Panc1 (cell line): ENCODE measurements around the gene B4GALT2. TPM values are rescaled to one million over a fixed set of nuclear protein-coding genes. Genes with fewer than 3 reads are reported as not detected.
A peak's percentile ranks its signal among the peaks of the same experiment; 100 is the strongest.

ENCODE experiments used
- ATAC-seq: fragments of 200-7000 bp; cut with Tn5 transposase; 2 replicates; pipeline ENCODE4 v1.9.1; 2020; ENCODE audit warnings: mild to moderate bottlenecking, moderate library complexity
- BruUV-seq: library from RNA; stranded (reverse); fragments of 400-500 nt; replicated peaks from 2 replicates; lab custom pipeline; 2021; lab: Mats Ljungman, UMichigan
- CTCF ChIA-PET: fragments of 300-600 bp; sonication (Branson Sonifier 250); formaldehyde crosslinking; loops from one replicate; lab custom pipeline; 2022; ENCODE audit warnings: antibody characterized with exemption; lab: Charles Lee
- POLR2A ChIA-PET: fragments of 300-600 bp; sonication (Branson Sonifier 250); formaldehyde crosslinking; loops from one replicate; lab custom pipeline; 2022; ENCODE audit warnings: antibody characterized with exemption; lab: Charles Lee
- DNase-seq: peaks from one replicate; pipeline ENCODE4 v3.0.0-alpha.2; 2010; ENCODE audit warnings: low read depth, low spot score
- H3K27ac ChIP-seq: 2 replicates; pipeline ENCODE4 v1.5.1; 2011; ENCODE audit warnings: mild to moderate bottlenecking, low read length, inconsistent platforms
- H3K27me3 ChIP-seq: fragments of 200-500 bp; sonication (Bioruptor generic); 2 replicates; pipeline ENCODE4 v1.6.0; 2014; ENCODE audit warnings: low read length, inconsistent platforms; ENCODE audit not compliant: control insufficient read depth, insufficient read depth
- H3K36me3 ChIP-seq: fragments of 200-500 bp; sonication (Bioruptor generic); 2 replicates; pipeline ENCODE4 v1.5.1; 2014; ENCODE audit warnings: inconsistent platforms, mild to moderate bottlenecking, low read length, moderate library complexity; ENCODE audit not compliant: control insufficient read depth, insufficient read depth
- H3K4me1 ChIP-seq: 2 replicates; pipeline ENCODE4 v1.5.1; 2011; ENCODE audit warnings: inconsistent platforms, mild to moderate bottlenecking, low read length, moderate library complexity; ENCODE audit not compliant: control insufficient read depth, insufficient read depth
- H3K4me3 ChIP-seq, 2 experiments: 2 replicates each; pipeline ENCODE4 v1.5.1; 2011 to 2012; ENCODE audit warnings: low read depth in 2 of 2, low read length in 2 of 2, mild to moderate bottlenecking in 2 of 2, inconsistent platforms in 1 of 2, moderate library complexity in 1 of 2
- H3K9me3 ChIP-seq: fragments of 200-500 bp; sonication (Bioruptor generic); 2 replicates; pipeline ENCODE4 v1.5.1; 2014; ENCODE audit warnings: low read depth, mild to moderate bottlenecking, inconsistent platforms, low read length, moderate library complexity; ENCODE audit not compliant: control insufficient read depth, insufficient read depth
- CTCF ChIP-seq: fragments of 450-650 bp; IDR thresholded peaks from 2 replicates; pipeline ENCODE4 v1.5.1; 2017; ENCODE audit warnings: mild to moderate bottlenecking
- POLR2AphosphoS5 ChIP-seq: IDR thresholded peaks from 2 replicates; pipeline ENCODE4 v1.6.1; 2012; ENCODE audit warnings: mild to moderate bottlenecking, low read depth, low read length, moderate library complexity
- SIN3A ChIP-seq: IDR thresholded peaks from 2 replicates; pipeline ENCODE4 v1.6.1; 2012; ENCODE audit warnings: low read depth, mild to moderate bottlenecking, low read length, moderate library complexity, borderline replicate concordance; ENCODE audit not compliant: insufficient read depth
- TCF7L2 ChIP-seq: IDR thresholded peaks from 2 replicates; pipeline ENCODE4 v1.6.1; 2011; ENCODE audit warnings: mild to moderate bottlenecking, low read depth, low read length, inconsistent platforms
- in situ Hi-C: cut with HindIII; loops from 2 replicates; pipeline ENCODE4 v1.10.0; 2016; ENCODE audit warnings: low sequenced_read_pairs, low pct_unique_long_range_greater_than_20kb
- intact Hi-C: fragments of 100-400 bp; cut with micrococcal nuclease; formaldehyde crosslinking; loops from one replicate; pipeline ENCODE4 v1.10.0; 2022; ENCODE audit not compliant: unreplicated experiment
- total RNA-seq: library from RNA; stranded (reverse); gene quantifications from one replicate; pipeline ENCODE4 v1.2.1, GENCODE V29; 2021; ENCODE audit not compliant: unreplicated experiment
- TF ChIP-seq, protein P1 (sequence below), 2 experiments: IDR thresholded peaks; 2 replicates each; pipeline ENCODE4 v1.6.1; 2011 to 2012; ENCODE audit warnings: low read depth in 2 of 2, control low read depth in 1 of 2, low read length in 1 of 2, mild to moderate bottlenecking in 1 of 2, moderate library complexity in 1 of 2; ENCODE audit not compliant: insufficient read depth in 1 of 2

The B4GALT2 gene
- total RNA-seq, 1 experiment from 2014 or later = 90.1 TPM

DNA sequence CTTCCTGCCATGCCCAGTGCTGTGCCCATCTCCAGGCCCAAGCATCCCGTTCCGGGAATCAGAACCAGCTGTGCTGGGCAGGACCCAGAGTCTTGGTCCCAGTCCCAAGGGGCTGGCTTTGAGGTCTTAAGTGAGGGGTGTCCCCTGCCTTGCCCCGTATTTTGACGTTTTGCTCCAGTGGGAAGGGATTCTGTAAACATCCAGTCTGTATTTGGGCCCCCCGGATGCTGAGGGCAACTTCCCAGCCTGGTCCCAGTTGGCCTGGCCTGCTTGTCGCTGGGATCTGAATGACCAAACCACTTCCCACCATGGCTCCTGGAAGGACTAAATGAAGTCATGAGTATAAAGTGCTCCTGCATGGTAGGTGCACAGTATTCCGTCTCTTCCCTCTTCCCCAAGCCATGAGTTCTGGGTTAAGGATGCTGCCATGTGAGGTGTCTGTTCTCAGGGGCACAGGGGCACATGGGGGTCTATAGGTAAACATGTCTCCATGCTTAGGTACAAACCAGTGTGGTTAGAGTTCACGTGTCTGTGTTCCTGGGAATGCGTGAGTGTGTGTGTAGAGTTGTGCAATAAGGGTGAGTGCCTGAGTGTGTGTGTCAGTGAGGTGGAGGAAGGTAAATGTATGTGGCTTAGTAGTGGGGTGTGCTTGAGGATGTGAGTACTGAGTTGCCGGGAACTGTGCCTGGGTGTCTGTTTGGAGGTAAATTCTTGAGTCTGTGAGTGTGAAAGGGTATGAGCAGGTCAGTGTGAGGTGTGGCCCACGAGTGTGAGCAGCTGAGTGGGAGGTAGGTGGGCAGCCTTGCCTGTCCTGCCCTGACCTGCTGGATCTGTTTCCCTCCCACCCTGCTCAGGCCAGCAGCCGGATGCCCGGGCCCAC lies 1.5 kb downstream of the B4GALT2 start:
- Histone ChIP-seq H3K27me3 (no peaks in the 10 kb centered on the region), H3K27ac (peak overlapping the region; percentile 89), H3K36me3 (peaks cover 5% of the 10 kb centered on the region; the same call in 1 of the 2 replicates), H3K4me1 (peaks cover 35% of the 10 kb centered on the region), H3K4me3 (peak overlapping the region; percentile 63 to 75), H3K9me3 (no peaks in the 10 kb centered on the region)
- in situ Hi-C loops = no loop called here
- POLR2A ChIA-PET = no interaction called here
- BruUV-seq = no TSS peak
- ATAC-seq (no peak), DNase-seq (no peak)
- intact Hi-C loops = no loop called here
- TF ChIP-seq CTCF (no peak), TCF7L2 (no peak)
- CTCF ChIA-PET = no interaction called here

GRCh38 chr1:43981135-43981491 lies 2.1 kb downstream of the B4GALT2 start:
- no peaks in the 10 kb centered on the region for H3K27me3 ChIP-seq
- H3K36me3 ChIP-seq = peaks cover 6% of the 10 kb centered on the region; the same call in 1 of the 2 replicates
- ChIA-PET POLR2A (no interaction called here), CTCF (no interaction called here)
- no peak overlapping the region for H3K27ac ChIP-seq
- no peak for DNase-seq
- no peak for ATAC-seq
- H3K9me3 ChIP-seq = no peaks in the 10 kb centered on the region
- H3K4me3 ChIP-seq = no peak overlapping the region
- peaks cover 30% of the 10 kb centered on the region for H3K4me1 ChIP-seq
- no peak for TF ChIP-seq CTCF
- no peak for TF ChIP-seq POLR2AphosphoS5
- TF ChIP-seq TCF7L2 = no peak
- TF ChIP-seq, protein P1, sequence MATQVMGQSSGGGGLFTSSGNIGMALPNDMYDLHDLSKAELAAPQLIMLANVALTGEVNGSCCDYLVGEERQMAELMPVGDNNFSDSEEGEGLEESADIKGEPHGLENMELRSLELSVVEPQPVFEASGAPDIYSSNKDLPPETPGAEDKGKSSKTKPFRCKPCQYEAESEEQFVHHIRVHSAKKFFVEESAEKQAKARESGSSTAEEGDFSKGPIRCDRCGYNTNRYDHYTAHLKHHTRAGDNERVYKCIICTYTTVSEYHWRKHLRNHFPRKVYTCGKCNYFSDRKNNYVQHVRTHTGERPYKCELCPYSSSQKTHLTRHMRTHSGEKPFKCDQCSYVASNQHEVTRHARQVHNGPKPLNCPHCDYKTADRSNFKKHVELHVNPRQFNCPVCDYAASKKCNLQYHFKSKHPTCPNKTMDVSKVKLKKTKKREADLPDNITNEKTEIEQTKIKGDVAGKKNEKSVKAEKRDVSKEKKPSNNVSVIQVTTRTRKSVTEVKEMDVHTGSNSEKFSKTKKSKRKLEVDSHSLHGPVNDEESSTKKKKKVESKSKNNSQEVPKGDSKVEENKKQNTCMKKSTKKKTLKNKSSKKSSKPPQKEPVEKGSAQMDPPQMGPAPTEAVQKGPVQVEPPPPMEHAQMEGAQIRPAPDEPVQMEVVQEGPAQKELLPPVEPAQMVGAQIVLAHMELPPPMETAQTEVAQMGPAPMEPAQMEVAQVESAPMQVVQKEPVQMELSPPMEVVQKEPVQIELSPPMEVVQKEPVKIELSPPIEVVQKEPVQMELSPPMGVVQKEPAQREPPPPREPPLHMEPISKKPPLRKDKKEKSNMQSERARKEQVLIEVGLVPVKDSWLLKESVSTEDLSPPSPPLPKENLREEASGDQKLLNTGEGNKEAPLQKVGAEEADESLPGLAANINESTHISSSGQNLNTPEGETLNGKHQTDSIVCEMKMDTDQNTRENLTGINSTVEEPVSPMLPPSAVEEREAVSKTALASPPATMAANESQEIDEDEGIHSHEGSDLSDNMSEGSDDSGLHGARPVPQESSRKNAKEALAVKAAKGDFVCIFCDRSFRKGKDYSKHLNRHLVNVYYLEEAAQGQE (IDR thresholded peaks at IDR 0.05; ENCODE audit: insufficient read depth in 1 of 2, low read depth in 2 of 2, low read length in 1 of 2) = no peak
- no peak for TF ChIP-seq SIN3A
- in situ Hi-C loops = no loop called here
- intact Hi-C loops = no loop called here
- no TSS peak for BruUV-seq
